BJ (cell line): ENCODE measurements around the gene KRTAP10-1. TPM values are rescaled to one million over a fixed set of nuclear protein-coding genes. Genes with fewer than 3 reads are reported as not detected.

ENCODE experiments used
- CTCF ChIA-PET: fragments of 350-600 bp; formaldehyde crosslinking; extraction: SDS; loops from one replicate; lab custom pipeline; 2021; ENCODE audit warnings: antibody characterized with exemption, inconsistent platforms; lab: Yijun Ruan, JAX
- POLR2A ChIA-PET: fragments of 300-600 bp; sonication (Branson Sonifier 250); formaldehyde crosslinking; extraction: SDS; loops from one replicate; lab custom pipeline; 2021; ENCODE audit warnings: antibody characterized with exemption; lab: Charles Lee
- DNase-seq: peaks from one replicate; pipeline ENCODE4 v3.0.0-alpha.2; 2011; ENCODE audit warnings: low read depth
- H3K27me3 ChIP-seq: 2 replicates; pipeline ENCODE4 v1.6.0; 2011; ENCODE audit warnings: low read length; ENCODE audit not compliant: control insufficient read depth, insufficient read depth
- H3K36me3 ChIP-seq: 2 replicates; pipeline ENCODE4 v1.5.1; 2011; ENCODE audit warnings: low read length; ENCODE audit not compliant: control insufficient read depth, insufficient read depth
- H3K4me3 ChIP-seq: 2 replicates; pipeline ENCODE4 v1.5.1; 2011; ENCODE audit warnings: low read depth, mild to moderate bottlenecking, control low read depth, low read length
- polyA plus RNA-seq: library from polyadenylated mRNA; depleted of rRNA; stranded (reverse); fragments of >200 nt; gene quantifications from 2 replicates; pipeline ENCODE4 v1.2.3, GENCODE V29; 2011
- TF ChIP-seq, protein P1 (sequence below): IDR thresholded peaks from 2 replicates; pipeline ENCODE4 v1.5.1; 2011; ENCODE audit warnings: low read depth, mild to moderate bottlenecking, control low read depth, inconsistent platforms, low read length, moderate library complexity; ENCODE audit not compliant: insufficient read depth

KRTAP10-1 gene
- polyA plus RNA-seq, 1 experiment, result not detected

DNA sequence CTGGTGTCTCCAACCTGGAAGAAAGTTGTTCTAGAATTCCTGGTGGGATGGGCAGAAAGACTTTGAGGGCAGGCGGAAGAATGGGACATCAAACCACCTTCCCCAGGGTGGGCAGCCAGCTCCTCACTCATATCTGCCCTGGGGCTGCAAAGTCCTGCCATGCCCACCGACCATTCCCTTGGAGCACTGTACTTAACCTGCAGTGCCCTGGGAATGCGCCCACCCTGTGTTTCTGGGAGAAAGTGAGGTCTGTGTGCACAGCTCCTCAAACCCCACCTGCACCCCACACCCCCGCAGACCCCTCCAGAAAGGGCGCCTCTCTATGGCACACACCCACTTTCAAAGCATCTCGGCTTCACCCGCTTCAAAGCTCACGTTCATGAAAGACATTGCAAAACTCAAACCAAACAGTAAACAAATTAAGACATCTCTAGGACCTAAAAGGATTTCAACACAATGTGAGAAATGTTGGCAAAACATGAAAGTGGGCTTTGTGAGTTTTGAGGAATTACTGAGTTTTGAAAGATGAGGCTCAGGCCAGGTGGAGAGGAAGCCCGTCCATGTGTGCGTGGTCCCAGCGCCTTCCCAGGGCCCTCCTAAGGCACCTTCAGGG is 25.1 kb downstream of the KRTAP10-1 start:
- ChIA-PET CTCF (interaction anchor here (0.6 kb wide), 1 partner anchor 84 kb away, joined by 3 read pairs; no protein-coding TSS in a partner anchor), POLR2A (no interaction called here)
- no peak for DNase-seq
- TF ChIP-seq, protein P1, sequence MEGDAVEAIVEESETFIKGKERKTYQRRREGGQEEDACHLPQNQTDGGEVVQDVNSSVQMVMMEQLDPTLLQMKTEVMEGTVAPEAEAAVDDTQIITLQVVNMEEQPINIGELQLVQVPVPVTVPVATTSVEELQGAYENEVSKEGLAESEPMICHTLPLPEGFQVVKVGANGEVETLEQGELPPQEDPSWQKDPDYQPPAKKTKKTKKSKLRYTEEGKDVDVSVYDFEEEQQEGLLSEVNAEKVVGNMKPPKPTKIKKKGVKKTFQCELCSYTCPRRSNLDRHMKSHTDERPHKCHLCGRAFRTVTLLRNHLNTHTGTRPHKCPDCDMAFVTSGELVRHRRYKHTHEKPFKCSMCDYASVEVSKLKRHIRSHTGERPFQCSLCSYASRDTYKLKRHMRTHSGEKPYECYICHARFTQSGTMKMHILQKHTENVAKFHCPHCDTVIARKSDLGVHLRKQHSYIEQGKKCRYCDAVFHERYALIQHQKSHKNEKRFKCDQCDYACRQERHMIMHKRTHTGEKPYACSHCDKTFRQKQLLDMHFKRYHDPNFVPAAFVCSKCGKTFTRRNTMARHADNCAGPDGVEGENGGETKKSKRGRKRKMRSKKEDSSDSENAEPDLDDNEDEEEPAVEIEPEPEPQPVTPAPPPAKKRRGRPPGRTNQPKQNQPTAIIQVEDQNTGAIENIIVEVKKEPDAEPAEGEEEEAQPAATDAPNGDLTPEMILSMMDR, result no peak
- Histone ChIP-seq H3K27me3 (no peaks in the 10 kb centered on the region; the same call in 1 of the 2 replicates), H3K36me3 (no peaks in the 10 kb centered on the region), H3K4me3 (no peak overlapping the region)

GRCh38 chr21:44514218-44514520 is 25.8 kb downstream of the KRTAP10-1 start:
- POLR2A ChIA-PET, result no interaction called here
- no peak for DNase-seq
- Histone ChIP-seq H3K36me3 (no peaks in the 10 kb centered on the region), H3K4me3 (no peak overlapping the region), H3K27me3 (no peaks in the 10 kb centered on the region; the same call in 1 of the 2 replicates)
- TF ChIP-seq, protein P1, result no peak
- CTCF ChIA-PET, result interaction anchor here (0.6 kb wide), 1 partner anchor 85 kb away, joined by 3 read pairs; no protein-coding TSS in a partner anchor

- no peak for DNase-seq
- ChIA-PET POLR2A (no interaction called here), CTCF (interaction anchor here (1.0 kb wide), 1 partner anchor 280 kb away, joined by 4 read pairs; no protein-coding TSS in a partner anchor)
- TF ChIP-seq, protein P1, result no peak
- no peak overlapping the region for H3K4me3 ChIP-seq
- H3K36me3 ChIP-seq, result no peaks in the 10 kb centered on the region
- no peaks in the 10 kb centered on the region; the same call in 1 of the 2 replicates for H3K27me3 ChIP-seq
These were observed 26.4 kb downstream of the KRTAP10-1 start for GRCh38 chr21:44513389-44514217.

GRCh38 chr21:44512496-44513388 is 27.3 kb downstream of the KRTAP10-1 start:
- Histone ChIP-seq H3K4me3 (no peak overlapping the region), H3K36me3 (no peaks in the 10 kb centered on the region), H3K27me3 (no peaks in the 10 kb centered on the region; the same call in 1 of the 2 replicates)
- CTCF ChIA-PET, result interaction anchor here (1.0 kb wide), 1 partner anchor 281 kb away, joined by 4 read pairs; no protein-coding TSS in a partner anchor
- TF ChIP-seq, protein P1, result no peak
- no peak for DNase-seq
- POLR2A ChIA-PET, result no interaction called here

DNA sequence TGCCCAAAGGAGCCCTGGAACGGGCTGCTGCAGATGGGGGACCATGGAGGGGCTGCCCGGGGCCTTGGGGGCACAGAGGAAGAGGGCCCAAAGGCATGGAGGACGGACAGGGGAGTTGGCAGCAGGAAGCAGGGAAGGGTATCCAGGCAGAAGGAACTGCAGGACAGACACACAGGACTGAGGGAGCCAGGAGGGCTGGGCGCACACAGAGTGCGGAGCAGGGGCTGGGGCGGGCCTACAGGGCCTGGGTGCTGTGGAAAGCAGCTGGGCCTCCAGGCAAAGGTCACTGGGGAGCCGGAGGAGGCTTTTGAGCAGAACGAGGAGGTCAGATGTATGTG is 28.1 kb downstream of the KRTAP10-1 start:
- H3K27me3 ChIP-seq, result no peaks in the 10 kb centered on the region; the same call in 1 of the 2 replicates
- no peak overlapping the region for H3K4me3 ChIP-seq
- H3K36me3 ChIP-seq, result no peaks in the 10 kb centered on the region
- TF ChIP-seq, protein P1, result no peak
- POLR2A ChIA-PET, result no interaction called here
- no peak for DNase-seq
- CTCF ChIA-PET, result interaction anchor here (1.6 to 2.3 kb wide), 2 partner anchors 242 to 282 kb away, joined by 4 to 18 read pairs; no protein-coding TSS in a partner anchor
